Left lobe of liver (tissue), 2 donors: ENCODE measurements around the gene GRM4. TPM values are rescaled to one million over a fixed set of nuclear protein-coding genes. Genes with fewer than 3 reads are reported as not detected.

Experiments used
- ATAC-seq: fragments of 200-7000 bp; cut with Tn5 transposase; one replicate; pipeline ENCODE4 v1.9.1; 2020; ENCODE audit warnings: mild to moderate bottlenecking, moderate library complexity
- DNase-seq: peaks from one replicate; pipeline ENCODE4 v3.0.0-alpha.2; 2020; ENCODE audit warnings: low spot score
- total RNA-seq: library from RNA; stranded (reverse); gene quantifications from one replicate; pipeline ENCODE4 v1.2.1, GENCODE V29; 2021
- donor health status: DM: no; HTN: no; CAD: no; lungs with moderate emphysema.
- donor health status: DM: no; HTN: yes; CAD: no.

GRM4 gene
- total RNA-seq, 1 donor from 2014 or later, result not detected

DNA sequence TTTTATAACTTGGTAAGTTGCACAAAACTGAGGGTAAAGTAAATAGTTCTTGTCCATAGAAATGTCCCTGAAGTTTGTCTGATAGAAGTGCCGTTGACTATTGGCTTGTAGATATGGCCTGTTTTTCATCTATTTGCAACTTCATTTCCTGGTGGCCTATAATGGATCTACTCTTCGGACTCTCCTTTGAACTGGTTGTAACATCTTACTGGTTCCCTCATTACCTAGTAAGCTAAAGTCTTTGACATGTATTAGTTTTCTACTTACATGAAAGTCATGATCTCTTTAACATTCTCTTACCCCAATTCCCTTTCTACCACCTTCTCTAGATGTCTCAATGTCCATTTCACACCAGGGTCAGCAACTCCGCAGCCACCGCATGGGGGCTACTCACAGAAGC lies 146.3 kb downstream of the GRM4 start:
- DNase-seq (no peak), ATAC-seq (no peak)

DNA sequence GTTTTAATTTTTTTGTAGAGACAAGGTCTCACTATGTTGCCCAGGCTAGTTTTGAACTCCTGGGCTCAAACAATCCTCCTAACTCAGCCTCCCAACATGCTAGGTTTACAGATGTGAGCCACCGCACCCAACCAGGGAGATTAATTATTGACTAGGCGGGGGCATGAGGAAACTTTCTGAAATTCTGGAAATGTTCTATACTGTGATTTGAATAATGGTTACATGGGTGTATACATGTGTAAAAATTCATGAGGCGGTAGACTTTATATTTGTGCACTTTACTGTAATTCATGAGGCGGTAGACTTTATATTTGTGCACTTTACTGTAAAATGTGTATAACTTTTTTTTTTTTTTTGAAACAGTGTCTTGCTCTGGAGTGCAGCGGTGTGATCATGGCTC lies 147.2 kb downstream of the GRM4 start:
- ATAC-seq, result no peak
- DNase-seq, result no peak

- no peak for DNase-seq
- ATAC-seq, result no peak
Observed at GRCh38 chr6:33997265-33997664, 148.6 kb downstream of the GRM4 start.

GRCh38 chr6:33996120-33996475 lies 149.8 kb downstream of the GRM4 start:
- DNase-seq, result no peak
- no peak for ATAC-seq

- peak; percentile 52 for ATAC-seq
- no peak for DNase-seq
Observed at GRCh38 chr6:33995309-33996119, 150.4 kb downstream of the GRM4 start.

- ATAC-seq, result peak; percentile 93
- peak; percentile 89 for DNase-seq
Observed at GRCh38 chr6:33994472-33995308, 151.2 kb downstream of the GRM4 start.

GRCh38 chr6:33993653-33994471 lies 152.0 kb downstream of the GRM4 start:
- ATAC-seq (no peak), DNase-seq (peak; percentile 15)

- DNase-seq (no peak), ATAC-seq (no peak)
Observed at GRCh38 chr6:33993091-33993490, 152.8 kb downstream of the GRM4 start.

GRCh38 chr6:33992191-33992590 lies 153.7 kb downstream of the GRM4 start:
- ATAC-seq (no peak), DNase-seq (peak; percentile 26)

- ATAC-seq, result no peak
- DNase-seq, result peak; percentile 2
Observed at GRCh38 chr6:33991610-33992009, 154.3 kb downstream of the GRM4 start.

DNA sequence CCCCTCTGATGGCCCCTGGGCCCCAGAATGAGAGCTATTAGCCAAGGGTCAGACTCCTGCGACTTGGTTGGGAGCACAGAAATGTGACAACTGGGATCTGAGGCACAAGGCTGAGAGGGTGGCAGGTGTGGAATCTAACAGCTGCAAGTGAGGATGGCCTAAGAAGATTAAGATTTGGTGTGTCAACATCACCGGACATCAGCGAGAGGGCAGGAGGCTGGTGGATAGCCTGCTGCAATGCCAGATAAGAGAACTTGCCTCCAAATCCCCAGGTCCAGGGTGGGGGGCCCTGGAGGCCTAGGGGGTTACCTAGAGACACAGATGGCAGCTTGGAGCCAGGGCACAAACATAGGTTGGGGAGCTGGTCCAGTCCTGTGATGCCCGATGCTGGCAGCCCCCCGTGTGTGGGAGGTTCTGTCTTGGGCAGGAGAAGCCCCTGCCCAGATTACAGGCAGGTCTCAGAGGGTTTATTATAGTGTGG lies 155.8 kb downstream of the GRM4 start:
- DNase-seq (no peak), ATAC-seq (no peak)

DNA sequence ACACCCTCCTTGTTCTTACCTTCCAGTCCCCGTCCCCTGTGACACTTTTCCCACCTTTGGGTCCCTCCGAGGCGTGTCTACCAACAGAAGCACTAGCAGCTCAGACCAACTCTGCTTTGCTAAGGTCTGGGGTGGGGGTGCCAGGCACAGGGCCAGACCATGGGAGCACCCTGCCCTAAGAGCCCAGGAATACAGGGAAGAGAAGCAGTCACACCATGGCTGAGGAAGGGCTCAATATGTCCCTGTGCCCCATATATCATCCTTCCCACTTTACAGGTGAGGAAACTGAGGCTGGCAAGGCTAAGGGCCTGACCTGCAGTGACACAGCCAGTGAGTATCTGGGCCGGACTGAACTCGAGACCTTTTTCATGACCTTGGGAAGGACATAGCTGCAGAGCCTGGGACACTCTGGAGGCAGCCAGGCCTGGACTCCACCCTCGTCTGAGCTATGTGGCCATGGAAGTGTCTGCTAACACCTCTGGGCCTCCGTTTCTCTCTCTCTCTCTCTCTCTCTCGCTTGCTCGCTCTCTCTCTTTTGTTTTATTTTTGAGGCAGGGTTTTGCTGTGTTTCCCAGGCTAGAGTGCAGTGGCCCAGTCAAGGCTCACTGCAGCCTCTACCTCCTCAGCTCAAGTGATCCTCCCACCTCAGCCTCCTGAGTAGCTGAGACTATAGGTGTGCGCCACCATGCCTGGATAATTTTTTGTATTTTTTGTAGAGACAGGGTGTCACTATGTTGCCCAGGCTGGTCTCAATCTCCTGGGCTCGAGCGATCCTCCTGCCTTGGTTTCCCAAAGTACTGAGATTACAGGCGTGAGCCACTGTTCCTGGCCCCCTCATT lies 156.7 kb downstream of the GRM4 start:
- DNase-seq (no peak), ATAC-seq (no peak)

GRCh38 chr6:33988121-33989015 lies 157.5 kb downstream of the GRM4 start:
- no peak for DNase-seq

DNA sequence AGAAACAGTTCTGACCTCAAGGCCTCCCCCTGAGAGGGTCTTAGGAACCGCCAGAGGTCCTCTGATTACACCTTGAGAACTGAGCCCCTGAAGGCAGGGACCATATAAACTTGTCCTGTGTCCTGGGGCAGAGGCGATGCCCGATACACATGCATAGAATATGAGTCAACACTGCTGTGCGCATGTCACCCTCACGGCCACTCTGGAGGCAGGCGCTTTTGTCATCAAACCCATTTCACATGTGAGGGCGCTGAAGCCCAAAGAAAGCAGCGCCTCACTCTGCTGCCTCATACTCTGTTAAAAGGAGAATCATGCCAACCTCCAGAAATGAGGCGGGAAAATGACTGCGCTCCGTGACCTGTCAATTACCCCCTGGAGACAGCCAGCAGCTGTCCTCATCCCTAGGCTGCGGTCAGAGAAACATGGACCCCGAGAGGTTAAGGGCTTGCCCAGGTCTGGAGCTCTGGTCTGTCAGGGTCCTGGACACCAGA lies 158.3 kb downstream of the GRM4 start:
- ATAC-seq (no peak), DNase-seq (no peak)

More at GRCh38 chr6:33988121-33989015, 157.5 kb downstream of the GRM4 start:
- peak; percentile 46 for ATAC-seq

DNA sequence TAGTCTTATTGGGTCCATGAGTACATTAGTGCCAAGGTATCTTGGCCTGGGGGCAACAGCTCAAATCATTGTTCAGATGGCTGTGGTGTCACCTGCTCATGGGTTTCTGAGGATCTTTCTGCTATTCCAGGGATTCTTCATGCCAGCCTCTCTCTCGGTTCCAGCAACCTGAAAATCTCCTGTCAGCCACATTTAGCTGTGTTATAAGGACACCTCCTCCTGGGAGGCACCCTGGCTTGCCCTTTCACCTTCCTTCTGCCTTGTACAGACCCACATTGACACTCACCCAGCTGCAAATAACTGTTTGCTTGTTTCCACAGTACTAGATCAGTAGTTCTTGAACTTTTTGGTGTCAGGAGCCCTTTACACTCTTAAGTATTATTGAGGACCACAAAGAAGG lies 159.9 kb downstream of the GRM4 start:
- ATAC-seq (no peak), DNase-seq (peak; percentile 15)

- DNase-seq (peak; percentile 33), ATAC-seq (no peak)
Observed at GRCh38 chr6:33985313-33985751, 160.6 kb downstream of the GRM4 start.

GRCh38 chr6:33984466-33985312 lies 161.2 kb downstream of the GRM4 start:
- DNase-seq (no peak), ATAC-seq (no peak)
